Posterior cingulate gyrus (tissue), 11 donors: ENCODE results near the gene SEC23A.
A peak's percentile ranks its signal among the peaks of the same experiment; 100 is the strongest.
"Not testable (repeated sequence)": the region's sequence is repeated elsewhere in the genome, so short reads cannot be mapped to it uniquely, and the experiment has no call there.

Experiments
- DNase-seq, 10 donors: peaks; one replicate each; pipeline versions ENCODE4 v3.0.0 to v3.0.0-alpha.2; 2020 to 2021; ENCODE audit warnings: mixed read lengths in 3 of 10
- intact Hi-C: fragments of 100-400 bp; cut with DNase I; formaldehyde crosslinking; loops from one replicate; pipeline ENCODE4 v1.15.1; 2023

The SEC23A gene

DNA sequence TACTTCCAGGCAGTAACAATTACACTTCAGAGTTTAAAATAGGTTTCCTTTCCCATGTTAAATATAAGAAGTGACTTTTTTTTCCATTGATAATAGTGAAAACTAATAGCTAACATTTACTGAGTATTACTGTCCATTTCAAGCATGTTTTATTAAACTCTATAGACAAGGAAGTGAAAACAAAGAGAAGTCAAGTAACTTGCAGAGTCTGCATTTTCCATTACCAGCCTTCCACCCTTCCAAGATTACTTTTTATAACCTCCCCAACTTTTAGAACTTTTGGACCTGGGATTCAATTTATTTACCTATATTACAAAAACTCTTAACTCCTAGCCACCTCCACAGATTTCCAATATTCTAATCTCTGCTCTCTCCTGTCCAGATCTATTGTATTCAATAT lies 67.7 kb downstream of the SEC23A start:
- intact Hi-C loops: no loop called here
- no peak for DNase-seq

DNA sequence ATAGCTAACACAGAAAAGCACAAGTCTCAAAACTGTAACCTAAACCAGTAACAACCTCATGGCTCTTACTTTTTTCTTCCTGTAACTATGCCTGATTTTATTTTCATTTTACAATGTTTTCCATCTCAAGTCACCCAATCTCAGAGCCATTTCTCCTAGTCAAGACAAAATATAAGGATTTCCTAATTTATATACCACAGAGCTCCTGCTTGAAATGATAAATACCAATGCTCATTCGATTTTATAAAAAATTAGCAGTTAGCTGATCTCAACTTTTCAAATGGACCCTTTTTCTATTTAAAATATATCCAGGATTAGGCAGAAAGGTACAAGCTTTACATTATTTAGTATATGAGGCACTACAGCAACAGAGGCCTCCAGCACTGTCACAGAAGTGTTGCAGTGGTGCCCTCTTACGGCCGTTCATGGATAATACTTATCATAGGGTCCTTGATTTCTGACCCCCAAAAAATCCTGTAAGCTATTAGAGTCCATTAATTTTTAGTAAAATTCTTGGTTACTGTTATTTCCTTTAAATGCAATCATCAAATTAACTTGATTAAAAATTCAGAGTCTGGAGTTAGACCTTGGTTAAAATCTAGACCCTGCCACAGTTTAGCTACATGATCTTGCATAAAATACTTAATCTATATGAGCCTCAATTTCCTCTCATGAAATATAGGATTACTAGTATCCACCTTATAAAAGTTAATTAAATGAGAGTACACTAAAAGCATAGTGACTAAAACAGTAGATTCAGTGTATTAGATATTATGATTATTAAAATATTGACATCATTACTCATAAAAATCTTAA lies 68.3 kb downstream of the SEC23A start:
- DNase-seq: peak in 3 of 10 donors; percentile 13 to 28 (median 25)
- intact Hi-C loops: no loop called here

DNA sequence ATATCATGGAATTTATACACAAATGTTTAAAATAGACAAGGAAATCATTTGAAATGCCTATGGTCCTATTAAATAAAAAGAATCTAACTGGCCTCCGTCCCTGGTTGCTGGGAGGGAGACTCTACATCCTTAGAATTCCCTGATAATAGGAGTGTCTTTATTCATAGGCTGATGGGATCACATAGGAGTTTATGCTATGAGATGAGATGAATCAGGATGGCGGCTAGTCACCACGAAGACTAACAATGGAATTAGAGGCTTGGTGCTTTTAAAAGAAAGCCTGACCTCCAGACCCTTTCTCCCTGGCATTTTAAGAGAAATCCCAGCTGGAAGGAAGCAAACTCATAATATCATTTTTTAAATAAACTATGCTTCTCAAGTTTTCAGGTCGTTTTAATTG lies 69.7 kb downstream of the SEC23A start:
- intact Hi-C loops: no loop called here
- DNase-seq: no peak

DNA sequence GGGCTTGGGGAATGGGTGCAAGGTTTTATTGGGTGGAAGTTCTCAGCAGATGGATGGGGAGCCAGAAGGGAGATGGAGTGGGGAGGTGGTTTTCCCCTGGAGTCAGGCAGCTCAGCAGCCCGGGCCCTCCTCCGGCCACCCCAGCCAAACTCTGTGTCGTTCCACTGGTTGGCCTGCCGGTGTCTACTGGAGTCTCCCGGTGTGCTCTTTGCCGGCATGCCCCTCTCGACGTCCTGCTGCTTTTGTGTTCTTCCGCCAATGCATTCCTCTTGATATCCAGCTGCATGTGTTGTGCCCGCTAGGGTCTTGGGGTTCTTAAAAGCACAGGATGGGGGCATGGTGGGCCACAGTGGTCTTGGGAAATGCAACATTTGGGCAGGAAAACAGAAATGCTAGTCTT lies 72.8 kb downstream of the SEC23A start:
- intact Hi-C loops: no loop called here
- no peak for DNase-seq

DNA sequence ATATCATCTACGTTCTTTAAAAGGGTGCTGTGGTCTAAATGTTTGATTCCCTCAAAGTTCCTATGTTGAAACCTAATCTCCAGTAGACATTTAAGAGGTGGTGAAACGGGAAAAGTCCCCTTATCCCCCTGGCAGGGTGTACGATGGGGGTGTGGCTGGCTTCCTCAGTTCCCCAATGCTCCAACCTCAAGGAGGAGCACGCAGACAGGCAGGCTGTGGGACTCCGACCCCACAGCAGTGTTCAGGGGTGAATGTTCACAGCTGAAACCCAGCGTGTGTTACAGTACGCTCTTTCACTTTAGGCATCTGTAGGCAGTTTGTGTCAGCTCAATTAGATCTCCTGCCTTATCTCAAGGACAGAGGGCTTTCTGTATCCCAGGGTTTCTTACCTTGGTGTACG lies 73.2 kb downstream of the SEC23A start:
- DNase-seq: no peak
- intact Hi-C loops: no loop called here

GRCh38 chr14:39028620-39029019 lies 74.4 kb downstream of the SEC23A start:
- intact Hi-C loops: no loop called here
- DNase-seq: no peak

DNA sequence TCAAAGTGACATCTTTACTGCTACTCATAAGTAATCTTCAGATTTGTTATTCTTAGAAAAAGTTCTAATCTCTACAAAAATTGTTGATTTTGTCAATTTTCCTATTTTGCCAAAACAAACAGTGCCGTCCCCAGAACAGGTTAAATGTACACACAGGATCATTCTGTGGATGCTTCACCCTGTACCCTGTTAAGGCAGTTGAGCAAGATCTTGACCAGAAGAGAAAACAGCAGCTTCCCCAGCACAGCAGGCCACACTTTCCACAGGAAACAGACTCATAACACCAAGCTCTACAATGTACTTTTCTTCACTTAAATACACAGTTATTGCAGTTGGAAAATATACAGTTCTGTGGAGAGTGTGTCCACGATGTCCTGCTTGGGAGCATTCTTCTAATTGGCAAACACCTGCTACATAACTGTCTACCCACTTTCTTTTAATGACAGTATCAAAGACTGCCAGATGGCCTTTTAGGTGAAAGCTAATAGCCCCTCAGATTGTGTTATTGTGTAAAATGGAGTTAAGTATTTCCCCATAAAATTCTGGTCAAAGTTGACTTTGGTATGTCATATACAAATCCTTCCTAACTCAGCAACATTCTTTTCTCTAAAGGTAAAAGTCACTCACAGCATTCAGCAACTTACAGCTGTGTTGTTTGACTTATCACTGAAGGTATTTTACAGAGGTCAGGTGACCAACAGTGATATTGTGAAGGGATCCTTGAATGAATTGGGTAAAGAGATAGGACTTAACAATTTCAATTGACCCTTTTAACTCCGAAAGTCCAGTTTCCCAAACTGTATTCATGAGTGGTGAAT lies 77.0 kb downstream of the SEC23A start:
- no peak for DNase-seq
- intact Hi-C loops: no loop called here

- no peak for DNase-seq
- intact Hi-C loops: no loop called here
These were observed 77.7 kb downstream of the SEC23A start for GRCh38 chr14:39025250-39025809.

- no peak for DNase-seq
- intact Hi-C loops: no loop called here
These were observed 78.8 kb downstream of the SEC23A start for GRCh38 chr14:39023939-39024871.

- intact Hi-C loops: loop anchor here (10.0 kb wide), 2 partner anchors 73 to 1033 kb away; no protein-coding TSS in a partner anchor
These were observed 85.7 kb downstream of the SEC23A start for GRCh38 chr14:39017096-39018016.

DNA sequence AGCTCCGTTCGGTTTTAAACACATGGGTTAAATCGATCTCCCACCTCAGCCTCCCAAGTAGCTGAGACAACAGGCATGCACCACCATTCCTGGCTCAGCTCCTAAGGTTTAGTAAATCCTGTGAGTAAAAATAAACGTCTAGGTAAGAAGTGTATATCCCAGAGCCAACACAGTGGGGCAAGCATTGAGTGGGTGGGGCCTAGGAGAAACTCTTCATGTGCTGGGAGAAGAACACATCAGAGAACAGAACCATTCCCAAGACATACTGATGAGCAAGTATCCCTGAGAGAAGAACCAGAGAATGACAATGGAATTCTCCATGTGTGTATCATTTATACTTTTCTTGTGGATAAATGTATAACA lies 86.3 kb downstream of the SEC23A start:
- no peak for DNase-seq
- intact Hi-C loops: loop anchor here (10.0 kb wide), 2 partner anchors 72 to 1032 kb away; no protein-coding TSS in a partner anchor

More at GRCh38 chr14:39017096-39018016, 85.7 kb downstream of the SEC23A start:
- DNase-seq: peak in 1 of 10 donors; percentile 49

DNA sequence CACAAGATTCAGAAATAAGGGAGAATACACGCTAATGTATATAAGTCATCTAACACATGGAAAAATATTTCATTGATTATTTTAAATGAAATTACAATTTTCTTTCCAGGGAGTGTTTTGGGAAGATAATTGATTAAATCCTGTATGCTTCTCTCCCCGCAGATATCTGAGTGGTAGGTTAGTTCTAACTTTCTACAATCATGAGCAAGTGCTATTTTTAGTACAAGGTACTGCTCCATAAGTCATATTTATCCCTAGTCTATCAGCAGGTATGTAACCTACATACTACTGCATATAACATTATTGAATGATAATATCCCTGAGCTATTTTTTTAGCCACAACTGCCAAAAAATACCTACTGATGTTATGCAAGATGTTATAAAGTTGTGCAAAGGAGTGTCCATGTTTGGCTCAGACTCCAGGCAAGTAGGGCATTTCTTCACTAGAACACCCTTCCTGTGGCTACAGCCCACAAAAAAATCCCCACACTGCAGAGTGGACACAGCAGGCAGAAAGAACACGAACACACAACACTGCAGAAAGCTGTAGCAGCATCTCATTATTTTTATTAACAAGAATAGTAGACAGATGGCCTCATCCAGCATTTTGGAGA lies 87.0 kb downstream of the SEC23A start:
- intact Hi-C loops: loop anchor here (1.0 to 10.0 kb wide), 4 partner anchors 71 to 1031 kb away; no protein-coding TSS in a partner anchor
- no peak for DNase-seq

DNA sequence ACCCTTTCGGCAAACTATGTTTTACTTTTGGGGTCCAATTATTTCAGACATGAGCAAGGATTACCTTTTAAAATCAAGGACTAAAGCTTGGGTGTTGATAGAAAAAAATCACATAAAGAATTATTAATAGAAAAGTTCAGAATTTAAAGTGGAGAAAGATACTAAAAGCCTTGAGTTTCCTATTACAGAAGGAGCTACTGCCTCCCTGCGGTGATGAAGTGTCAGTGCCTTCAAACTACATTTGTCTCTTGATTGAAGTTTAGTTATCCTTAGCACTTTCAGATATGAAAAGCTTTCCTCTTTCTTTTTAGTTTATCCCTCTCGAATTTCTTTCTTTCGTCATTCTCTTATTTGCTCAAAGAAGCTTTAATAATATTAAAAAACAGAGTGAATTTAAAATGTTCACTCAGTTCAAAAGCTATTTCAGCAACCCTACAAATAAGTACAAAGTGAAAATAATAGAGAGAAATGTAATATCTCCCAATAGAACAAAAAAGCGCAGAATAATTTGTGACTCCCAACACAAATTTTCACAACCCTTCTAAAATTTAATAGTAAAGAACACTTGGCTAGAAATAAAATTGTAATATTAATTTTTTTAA lies 87.6 kb downstream of the SEC23A start:
- DNase-seq: peak in 4 of 10 donors; percentile 24 to 51 (median 41)
- intact Hi-C loops: loop anchor here (1.0 to 10.0 kb wide), 4 partner anchors 71 to 1031 kb away; no protein-coding TSS in a partner anchor

DNA sequence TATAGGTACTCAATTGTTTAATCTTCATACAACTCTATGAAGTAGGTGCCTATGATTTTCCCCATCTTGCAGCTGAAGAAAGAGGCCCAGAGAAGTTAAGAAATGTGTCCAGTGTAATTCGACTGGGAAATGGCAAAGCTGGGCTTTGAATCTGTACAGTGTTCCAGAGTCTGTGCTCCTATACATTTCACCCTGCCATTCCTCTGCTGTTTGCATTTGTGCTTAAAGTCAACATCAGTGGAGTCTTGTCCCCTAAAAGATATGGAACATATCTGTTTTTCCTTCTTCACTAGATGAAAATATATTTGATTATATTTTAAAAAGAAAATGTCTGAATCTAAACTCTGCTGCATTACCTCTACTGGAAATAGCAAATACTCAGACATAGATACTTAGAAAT lies 88.6 kb downstream of the SEC23A start:
- intact Hi-C loops: loop anchor here (2.0 to 10.0 kb wide), 3 partner anchors 70 to 1030 kb away; no protein-coding TSS in a partner anchor
- DNase-seq: no peak

DNA sequence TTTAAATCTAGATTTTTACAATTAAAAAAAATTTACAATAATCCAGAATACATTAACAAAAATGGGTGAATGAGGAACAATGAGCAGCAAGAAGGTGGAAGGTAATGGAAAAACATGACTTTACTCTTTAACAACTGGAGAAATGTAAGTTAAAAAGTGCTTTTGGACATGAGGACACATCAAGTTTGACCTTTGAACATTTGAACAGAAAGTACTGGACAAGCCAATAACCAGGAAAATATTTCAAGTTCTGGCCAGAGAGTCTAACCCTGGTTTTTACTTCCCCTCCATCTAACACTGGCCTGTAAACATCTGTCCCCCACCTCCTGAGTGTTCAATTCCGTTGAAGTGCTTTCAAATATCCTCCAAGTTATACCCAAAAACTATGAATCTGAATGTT lies 94.1 kb downstream of the SEC23A start:
- DNase-seq, intact Hi-C loops: not testable (repeated sequence)

DNA sequence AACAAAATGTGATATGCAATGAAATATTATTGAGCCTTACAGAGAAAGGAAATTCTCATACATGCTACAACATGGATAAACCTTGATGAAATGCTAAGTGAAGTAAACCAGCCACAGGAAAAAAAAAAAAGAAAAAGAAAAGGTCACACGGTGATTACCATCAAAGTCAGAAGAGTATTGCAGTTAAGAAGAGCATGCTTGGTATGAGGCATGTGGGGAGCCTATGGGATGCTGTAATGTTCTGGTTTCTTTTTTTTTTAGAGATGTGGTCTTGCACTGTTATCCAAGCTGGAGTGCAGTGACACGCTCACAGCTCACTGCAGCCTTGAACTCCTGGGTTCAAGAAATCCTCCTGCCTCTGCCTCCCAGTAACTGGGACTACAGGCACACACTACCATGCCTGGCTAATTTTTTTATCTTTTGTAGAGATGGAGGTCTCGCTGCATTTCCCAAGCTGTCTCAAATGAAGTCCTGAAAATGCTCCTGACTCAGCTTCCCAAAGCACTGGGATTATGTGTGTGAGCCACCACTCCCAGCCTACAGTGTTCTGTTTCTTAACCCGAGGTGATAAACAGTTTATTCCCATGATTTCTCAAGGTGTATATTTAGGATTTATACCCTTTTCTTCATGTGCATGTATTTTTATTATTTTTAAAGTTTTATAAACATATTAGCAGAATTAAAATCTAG lies 96.2 kb downstream of the SEC23A start:
- intact Hi-C loops: no loop called here
- no peak for DNase-seq
